ENCODE measurements around the gene AGO3.
"Not testable (repeated sequence)": the region's sequence is repeated elsewhere in the genome, so short reads cannot be mapped to it uniquely, and the experiment has no call there.

Gene AGO3

GRCh38 chr1:35927472-35927871 is 3.4 kb upstream of the AGO3 start:
- DNase-seq = no peak

GRCh38 chr1:35929730-35930592 is 944 bp upstream of the AGO3 start:
- no peak for DNase-seq

DNA sequence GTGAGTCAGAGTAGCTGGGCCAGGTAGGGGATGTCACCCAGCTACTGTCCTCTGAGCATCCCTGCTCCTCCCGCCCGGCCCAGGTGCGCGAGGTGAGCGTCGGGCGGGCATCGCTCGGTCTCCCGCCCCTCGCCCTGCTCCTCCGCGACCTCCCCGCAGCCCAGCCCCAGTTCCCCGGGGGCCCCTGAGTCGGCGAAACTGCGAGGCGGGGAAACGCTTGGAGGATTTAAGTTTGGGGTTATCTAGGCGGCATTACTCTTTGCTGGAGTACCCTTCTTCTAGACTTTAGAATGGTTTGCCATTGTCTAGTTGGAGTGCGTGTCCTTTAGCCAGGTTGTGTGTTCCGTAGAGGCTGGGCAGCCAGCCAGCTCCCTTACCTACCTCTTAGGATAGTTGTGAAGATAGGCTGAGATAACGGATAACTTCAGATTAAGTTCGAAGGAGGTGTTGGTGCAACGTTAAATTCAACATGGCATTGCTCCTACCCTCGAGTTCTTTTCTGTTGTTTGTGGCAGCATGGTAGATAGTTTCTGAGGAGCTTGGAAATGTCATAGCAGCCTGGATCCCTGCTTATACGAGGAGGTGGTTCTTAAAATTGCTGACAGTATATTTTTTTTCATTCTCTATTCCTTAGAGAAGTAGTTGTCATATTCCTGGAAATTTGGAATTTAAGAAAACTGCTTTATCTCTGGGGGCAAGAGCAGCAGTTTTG is 697 bp downstream of the AGO3 start:
- no peak for DNase-seq

GRCh38 chr1:35932158-35932636 is 1.3 kb downstream of the AGO3 start:
- no peak for DNase-seq

GRCh38 chr1:35932941-35933340 is 2.0 kb downstream of the AGO3 start:
- no peak for DNase-seq

GRCh38 chr1:35935442-35936388 is 4.8 kb downstream of the AGO3 start:
- no peak for DNase-seq

DNA sequence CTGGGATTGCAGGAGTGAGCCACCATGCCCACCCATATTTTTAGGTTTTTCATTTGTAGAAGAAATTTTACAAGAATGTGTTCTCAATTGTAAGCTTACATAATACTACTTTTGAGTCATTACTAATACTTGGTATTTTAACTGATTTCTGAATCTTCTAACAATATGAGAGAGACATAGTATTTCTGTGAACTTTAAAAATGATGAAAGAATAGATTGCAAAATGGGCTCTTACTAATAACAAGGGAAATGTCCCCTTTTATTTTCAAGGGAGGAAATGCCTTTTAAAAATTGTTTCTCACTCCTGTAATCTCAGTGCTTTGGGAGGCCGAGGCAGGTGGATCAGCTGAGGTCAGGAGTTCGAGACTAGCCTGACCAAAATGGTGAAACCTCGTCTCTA is 5.9 kb downstream of the AGO3 start:
- no peak for DNase-seq

DNA sequence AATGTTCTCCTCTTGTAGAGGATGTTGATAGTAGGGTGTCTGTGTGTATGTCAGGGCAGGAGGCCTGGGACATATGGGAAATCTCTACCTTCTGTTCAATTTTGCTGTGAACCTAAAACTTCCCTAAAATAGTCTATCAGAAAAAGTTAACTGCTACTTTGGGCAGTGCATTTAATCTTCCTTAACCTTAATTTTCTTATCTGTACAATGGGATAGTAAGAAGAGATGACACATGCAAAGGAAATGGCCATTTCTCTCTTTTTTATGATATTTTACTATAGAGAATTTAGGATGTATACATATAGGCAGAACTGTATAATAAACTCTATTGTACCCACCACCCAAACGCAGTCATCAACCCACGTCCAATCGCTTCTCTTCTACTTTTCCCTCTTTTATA is 8.6 kb downstream of the AGO3 start:
- no peak for DNase-seq

GRCh38 chr1:35945327-35945726 is 14.4 kb downstream of the AGO3 start:
- no peak for DNase-seq

- DNase-seq = no peak
Measured at GRCh38 chr1:35947547-35947946, 16.6 kb downstream of the AGO3 start.

GRCh38 chr1:35958558-35958957 is 27.7 kb downstream of the AGO3 start:
- no peak for DNase-seq

- DNase-seq = no peak
Measured at GRCh38 chr1:35959304-35959703, 28.4 kb downstream of the AGO3 start.

DNA sequence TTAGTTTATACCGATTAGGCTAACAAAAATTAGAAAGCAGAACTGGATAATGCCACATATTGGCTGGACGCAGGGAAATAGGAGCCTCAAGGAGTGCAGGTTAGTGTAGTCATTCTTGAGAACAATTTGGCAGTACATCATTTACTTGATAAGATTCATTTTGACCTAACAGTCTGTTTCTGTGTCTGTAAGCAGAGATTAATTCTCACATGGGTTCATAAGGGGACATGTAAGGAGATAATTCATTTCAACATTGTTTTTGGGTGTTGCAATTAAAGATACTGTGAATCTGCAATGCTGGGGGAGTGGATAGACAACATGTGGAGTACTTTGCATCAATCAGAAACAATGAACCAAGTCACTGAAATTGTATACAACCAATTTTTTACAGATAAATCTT is 32.0 kb downstream of the AGO3 start:
- DNase-seq = no peak

- DNase-seq = not testable (repeated sequence)
Measured at GRCh38 chr1:35964277-35964676, 33.4 kb downstream of the AGO3 start.

- DNase-seq = no peak
Measured at GRCh38 chr1:35968396-35968795, 37.5 kb downstream of the AGO3 start.

- DNase-seq = no peak
Measured at GRCh38 chr1:35971601-35972000, 40.7 kb downstream of the AGO3 start.

GRCh38 chr1:35972631-35973030 is 41.7 kb downstream of the AGO3 start:
- DNase-seq = not testable (repeated sequence)

DNA sequence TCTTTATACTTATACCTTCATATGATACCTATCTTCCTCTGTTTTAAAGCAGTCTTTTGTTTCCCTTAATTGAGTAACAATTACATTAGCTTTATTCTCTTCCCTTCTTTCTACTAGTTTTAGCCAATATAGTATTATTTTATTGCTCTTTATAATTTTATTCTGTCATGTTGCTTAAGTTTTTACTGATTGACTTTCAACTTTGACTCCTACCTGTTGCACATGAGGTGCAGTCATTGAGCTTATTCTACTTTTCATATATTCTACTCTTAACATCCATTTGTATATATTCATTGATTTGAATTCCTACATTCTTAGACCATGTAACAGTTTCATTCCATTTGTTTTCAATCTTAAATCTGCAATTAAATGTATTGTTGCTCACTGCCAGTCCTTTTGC is 49.2 kb downstream of the AGO3 start:
- no peak for DNase-seq

GRCh38 chr1:35988237-35988636 is 57.3 kb downstream of the AGO3 start:
- no peak for DNase-seq

GRCh38 chr1:36006941-36007500 is 76.1 kb downstream of the AGO3 start:
- DNase-seq = no peak

GRCh38 chr1:36007741-36008140 is 76.8 kb downstream of the AGO3 start:
- DNase-seq = no peak

DNA sequence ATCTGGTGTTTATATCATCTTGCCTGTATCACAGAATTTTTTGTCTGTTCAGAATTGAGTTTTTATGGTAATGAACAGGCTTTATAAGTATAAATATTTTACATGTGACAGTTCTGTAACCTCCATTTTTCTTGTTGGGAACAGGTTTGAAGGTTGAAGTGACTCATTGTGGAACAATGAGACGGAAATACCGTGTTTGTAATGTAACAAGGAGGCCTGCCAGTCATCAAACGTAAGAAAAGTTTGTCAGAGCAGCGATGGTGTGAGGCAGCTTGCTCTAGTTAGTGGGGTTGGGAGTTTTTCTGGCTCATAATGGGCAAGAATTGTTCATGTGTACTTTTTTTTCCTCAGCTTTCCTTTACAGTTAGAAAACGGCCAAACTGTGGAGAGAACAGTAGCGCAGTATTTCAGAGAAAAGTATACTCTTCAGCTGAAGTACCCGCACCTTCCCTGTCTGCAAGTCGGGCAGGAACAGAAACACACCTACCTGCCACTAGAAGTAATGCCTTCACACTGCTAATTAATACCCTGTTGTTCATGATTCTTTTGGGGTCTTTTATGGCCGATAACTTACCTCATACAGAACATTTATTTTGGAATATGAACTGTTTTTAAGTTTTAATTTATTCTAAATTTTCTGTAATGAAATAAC is 77.8 kb downstream of the AGO3 start:
- DNase-seq = no peak
